ENCODE measurements around the gene PLCD3. TPM values are rescaled to one million over a fixed set of nuclear protein-coding genes. Genes with fewer than 3 reads are reported as not detected.

The PLCD3 gene
- total and polyA plus RNA-seq, 10 donors = 1.5 to 9.9 (median 6.3) TPM

DNA sequence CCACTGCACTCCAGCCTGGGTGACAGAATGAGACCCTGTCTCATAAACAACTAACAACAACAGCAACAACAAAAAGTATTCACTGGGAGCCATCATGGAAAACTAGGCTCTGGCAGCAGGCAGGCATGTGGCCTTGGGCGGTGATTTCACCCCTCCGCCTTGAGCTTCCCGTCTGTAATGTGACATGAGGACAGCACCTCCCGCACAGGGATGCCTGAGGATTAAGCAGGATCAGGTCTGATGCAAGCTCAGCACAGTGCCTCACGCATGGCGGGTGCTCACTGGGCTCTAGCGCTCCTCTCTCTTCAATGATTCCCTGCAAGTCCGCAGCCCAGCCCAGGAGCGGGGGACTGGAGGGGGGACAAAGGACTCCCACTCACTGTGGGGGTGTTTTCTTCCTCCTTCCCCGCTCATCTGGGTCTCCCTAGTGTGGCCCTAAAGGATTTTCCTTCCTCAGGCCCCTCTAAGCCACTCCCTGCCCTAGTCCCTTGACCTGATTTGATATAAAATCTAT, 2.8 kb downstream of the PLCD3 start:
- WGBS, 5 donors = 68 to 82% (median 79%) methylated on average over 10 of the region's 10 CpGs
- Histone ChIP-seq H3K27ac (peak overlapping the region in 2 of 8 donors; percentile 11 to 38), H3K27me3 (replicated peaks in 1 of 7) (no peaks in the 10 kb centered on the region), H3K36me3 (no peaks in the 10 kb centered on the region), H3K4me1 (peaks cover 5 to 70% (median 27%) of the 10 kb centered on the region in 6 donors), H3K4me3 (no peak overlapping the region), H3K9me3 (no peaks in the 10 kb centered on the region)
- no peak for DNase-seq
- intact Hi-C loops (cut with DNase I; ENCODE audit: low total_unique reads) = no loop called here
- TF ChIP-seq, protein P1, sequence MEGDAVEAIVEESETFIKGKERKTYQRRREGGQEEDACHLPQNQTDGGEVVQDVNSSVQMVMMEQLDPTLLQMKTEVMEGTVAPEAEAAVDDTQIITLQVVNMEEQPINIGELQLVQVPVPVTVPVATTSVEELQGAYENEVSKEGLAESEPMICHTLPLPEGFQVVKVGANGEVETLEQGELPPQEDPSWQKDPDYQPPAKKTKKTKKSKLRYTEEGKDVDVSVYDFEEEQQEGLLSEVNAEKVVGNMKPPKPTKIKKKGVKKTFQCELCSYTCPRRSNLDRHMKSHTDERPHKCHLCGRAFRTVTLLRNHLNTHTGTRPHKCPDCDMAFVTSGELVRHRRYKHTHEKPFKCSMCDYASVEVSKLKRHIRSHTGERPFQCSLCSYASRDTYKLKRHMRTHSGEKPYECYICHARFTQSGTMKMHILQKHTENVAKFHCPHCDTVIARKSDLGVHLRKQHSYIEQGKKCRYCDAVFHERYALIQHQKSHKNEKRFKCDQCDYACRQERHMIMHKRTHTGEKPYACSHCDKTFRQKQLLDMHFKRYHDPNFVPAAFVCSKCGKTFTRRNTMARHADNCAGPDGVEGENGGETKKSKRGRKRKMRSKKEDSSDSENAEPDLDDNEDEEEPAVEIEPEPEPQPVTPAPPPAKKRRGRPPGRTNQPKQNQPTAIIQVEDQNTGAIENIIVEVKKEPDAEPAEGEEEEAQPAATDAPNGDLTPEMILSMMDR (IDR thresholded peaks at IDR 0.05 in 8 of 11, conservative IDR thresholded peaks at IDR 0.05 in 3 of 11) = no peak
- peak in 1 of 3 donors; percentile 33 for TF ChIP-seq POLR2AphosphoS5 (IDR thresholded peaks at IDR 0.05)
- no peak for TF ChIP-seq POLR2A (IDR thresholded peaks at IDR 0.05)

DNA sequence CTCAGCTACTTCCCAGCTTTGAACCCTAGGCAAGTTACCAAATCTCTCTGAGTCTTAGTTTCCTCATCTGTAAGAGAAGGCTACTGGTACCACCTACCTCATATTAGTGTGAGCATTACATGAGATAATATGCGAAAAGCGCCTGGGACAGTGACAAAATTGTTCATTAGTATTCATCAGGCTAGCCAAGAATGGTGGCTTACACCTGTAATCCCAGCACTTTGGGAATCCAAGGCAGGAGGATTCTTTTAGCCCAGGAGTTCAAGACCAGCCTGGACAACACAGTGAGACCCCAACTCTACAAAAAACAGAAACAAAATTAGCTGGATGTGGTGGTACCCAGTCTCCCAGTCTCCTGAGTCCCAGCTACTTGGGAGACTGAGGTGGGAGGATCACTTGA, 3.3 kb downstream of the PLCD3 start:
- no peaks in the 10 kb centered on the region for H3K9me3 ChIP-seq
- H3K27ac ChIP-seq = peak overlapping the region in 1 of 8 donors; percentile 53
- TF ChIP-seq POLR2A (IDR thresholded peaks at IDR 0.05) (no peak), POLR2AphosphoS5 (IDR thresholded peaks at IDR 0.05) (no peak)
- TF ChIP-seq, protein P1 (IDR thresholded peaks at IDR 0.05 in 8 of 11, conservative IDR thresholded peaks at IDR 0.05 in 3 of 11) = no peak
- no peaks in the 10 kb centered on the region for H3K36me3 ChIP-seq
- no peak for DNase-seq
- H3K27me3 ChIP-seq (replicated peaks in 1 of 7) = no peaks in the 10 kb centered on the region
- 90 to 100% (median 94%) methylated on average over 2 of the region's 2 CpGs for WGBS, 5 donors
- H3K4me1 ChIP-seq = peaks cover 5 to 75% (median 30%) of the 10 kb centered on the region in 6 donors
- intact Hi-C loops (cut with DNase I; ENCODE audit: low total_unique reads) = no loop called here
- no peak overlapping the region for H3K4me3 ChIP-seq

GRCh38 chr17:45128331-45128730, 4.0 kb downstream of the PLCD3 start:
- intact Hi-C loops (cut with DNase I; ENCODE audit: low total_unique reads) = no loop called here
- H3K27ac ChIP-seq = peak overlapping the region in 3 of 8 donors; percentile 18 to 57 (median 53)
- no peak for DNase-seq
- H3K9me3 ChIP-seq = no peaks in the 10 kb centered on the region
- TF ChIP-seq, protein P1 (IDR thresholded peaks at IDR 0.05 in 8 of 11, conservative IDR thresholded peaks at IDR 0.05 in 3 of 11) = no peak
- TF ChIP-seq POLR2A (IDR thresholded peaks at IDR 0.05) (no peak), POLR2AphosphoS5 (IDR thresholded peaks at IDR 0.05) (no peak)
- H3K4me3 ChIP-seq = no peak overlapping the region
- H3K27me3 ChIP-seq (replicated peaks in 1 of 7) = no peaks in the 10 kb centered on the region
- 82 to 90% (median 89%) methylated on average over 5 of the region's 5 CpGs for WGBS, 5 donors
- peaks cover 5 to 75% (median 30%) of the 10 kb centered on the region in 6 donors for H3K4me1 ChIP-seq
- no peaks in the 10 kb centered on the region for H3K36me3 ChIP-seq

- TF ChIP-seq POLR2A (IDR thresholded peaks at IDR 0.05) (no peak), POLR2AphosphoS5 (IDR thresholded peaks at IDR 0.05) (peak in 2 of 3 donors; percentile 23 to 27)
- WGBS, 5 donors = 61 to 77% (median 69%) methylated on average over 20 of the region's 20 CpGs
- peaks cover 5 to 69% (median 27%) of the 10 kb centered on the region in 6 donors for H3K4me1 ChIP-seq
- intact Hi-C loops (cut with DNase I; ENCODE audit: low total_unique reads) = no loop called here
- H3K27ac ChIP-seq = peak overlapping the region in 3 of 8 donors; percentile 18 to 57 (median 53)
- no peak for DNase-seq
- no peaks in the 10 kb centered on the region for H3K9me3 ChIP-seq
- no peaks in the 10 kb centered on the region for H3K36me3 ChIP-seq
- no peak overlapping the region for H3K4me3 ChIP-seq
- H3K27me3 ChIP-seq (replicated peaks in 1 of 7) = no peaks in the 10 kb centered on the region
Measured at GRCh38 chr17:45127548-45128300, 4.6 kb downstream of the PLCD3 start.
